NCI-H1048 (cell line): ENCODE measurements around the gene POLR2M.

Experiments
- DNase-seq: peaks from one replicate; lab custom pipeline; 2025; lab: John Stamatoyannopoulos, UW

POLR2M gene

GRCh38 chr15:57691082-57691481, 15.4 kb upstream of the POLR2M start:
- DNase-seq, result no peak

- no peak for DNase-seq
Observed at GRCh38 chr15:57692709-57693108, 13.8 kb upstream of the POLR2M start.

GRCh38 chr15:57694279-57694678, 12.2 kb upstream of the POLR2M start:
- DNase-seq, result no peak

GRCh38 chr15:57696146-57696545, 10.4 kb upstream of the POLR2M start:
- DNase-seq, result no peak

GRCh38 chr15:57697588-57697987, 8.9 kb upstream of the POLR2M start:
- no peak for DNase-seq

- DNase-seq, result no peak
Observed at GRCh38 chr15:57698243-57698642, 8.3 kb upstream of the POLR2M start.

GRCh38 chr15:57698991-57699390, 7.5 kb upstream of the POLR2M start:
- DNase-seq, result no peak

GRCh38 chr15:57703387-57703786, 3.1 kb upstream of the POLR2M start:
- no peak for DNase-seq

GRCh38 chr15:57704441-57704840, 2.1 kb upstream of the POLR2M start:
- no peak for DNase-seq

GRCh38 chr15:57705746-57706404, 639 bp upstream of the POLR2M start:
- DNase-seq, result no peak

- DNase-seq, result no peak
Observed at GRCh38 chr15:57708047-57708446, 1.5 kb downstream of the POLR2M start.

- no peak for DNase-seq
Observed at GRCh38 chr15:57718309-57718708, 11.8 kb downstream of the POLR2M start.

GRCh38 chr15:57720867-57721266, 14.4 kb downstream of the POLR2M start:
- DNase-seq, result no peak

- no peak for DNase-seq
Observed at GRCh38 chr15:57726411-57726810, 19.9 kb downstream of the POLR2M start.

GRCh38 chr15:57727031-57727430, 20.5 kb downstream of the POLR2M start:
- no peak for DNase-seq

- DNase-seq, result no peak
Observed at GRCh38 chr15:57728436-57728835, 21.9 kb downstream of the POLR2M start.

- DNase-seq, result no peak
Observed at GRCh38 chr15:57730876-57731275, 24.4 kb downstream of the POLR2M start.

- no peak for DNase-seq
Observed at GRCh38 chr15:57731530-57732103, 25.1 kb downstream of the POLR2M start.

- DNase-seq, result peak; percentile 39
Observed at GRCh38 chr15:57732526-57733331, 26.2 kb downstream of the POLR2M start.

- DNase-seq, result no peak
Observed at GRCh38 chr15:57734860-57735259, 28.3 kb downstream of the POLR2M start.

GRCh38 chr15:57735431-57735830, 28.9 kb downstream of the POLR2M start:
- no peak for DNase-seq

GRCh38 chr15:57735891-57736290, 29.4 kb downstream of the POLR2M start:
- no peak for DNase-seq

GRCh38 chr15:57736591-57736990, 30.1 kb downstream of the POLR2M start:
- DNase-seq, result no peak
